GM12891 (cell line): ENCODE data around the gene BANF2.

Experiments
- PAX5 ChIP-seq: IDR thresholded peaks from 2 replicates; pipeline ENCODE4 v1.6.1; 2011; ENCODE audit warnings: low read length, moderate library complexity, mild to moderate bottlenecking; ENCODE audit not compliant: insufficient read depth, severe bottlenecking
- POLR2A ChIP-seq: IDR thresholded peaks from 2 replicates; pipeline ENCODE4 v1.6.1; 2011; ENCODE audit warnings: low read depth, low read length, control low read depth
- POLR2AphosphoS5 ChIP-seq: IDR thresholded peaks from 2 replicates; pipeline ENCODE4 v1.6.1; 2011; ENCODE audit warnings: low read depth, low read length, control low read depth
- POU2F2 ChIP-seq: IDR thresholded peaks from 2 replicates; pipeline ENCODE4 v1.6.1; 2011; ENCODE audit warnings: low read depth, mild to moderate bottlenecking, control low read depth, low read length, moderate library complexity
- SPI1 ChIP-seq: IDR thresholded peaks from 2 replicates; pipeline ENCODE4 v1.6.1; 2011; ENCODE audit warnings: low read depth, low read length, control low read depth
- TAF1 ChIP-seq: IDR thresholded peaks from 2 replicates; pipeline ENCODE4 v1.6.1; 2011; ENCODE audit warnings: low read depth, low read length, control low read depth

DNA sequence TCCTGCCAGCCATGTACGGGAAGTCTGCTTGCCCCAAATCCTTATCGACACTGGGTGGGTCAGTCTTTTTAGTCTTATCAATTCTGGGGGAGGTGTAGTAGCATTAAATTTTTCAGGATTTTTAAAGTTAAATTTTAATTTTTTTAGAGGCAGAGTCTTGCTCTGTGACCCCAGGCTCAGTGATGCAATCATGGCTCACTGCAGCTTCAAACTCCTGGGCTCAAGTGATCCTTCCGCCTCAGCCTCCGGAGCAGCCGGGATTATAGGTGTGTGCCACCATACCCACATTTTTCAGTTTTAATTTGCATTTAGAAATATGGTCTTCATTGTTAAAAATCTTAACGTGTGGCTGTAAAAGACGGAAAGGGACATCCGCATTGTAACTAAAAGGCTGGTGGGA is 51.9 kb downstream of the BANF2 start:
- no peak for TF ChIP-seq PAX5
- no peak for TF ChIP-seq POLR2A
- no peak for TF ChIP-seq TAF1
- no peak for TF ChIP-seq POU2F2
- TF ChIP-seq POLR2AphosphoS5 = no peak
- TF ChIP-seq SPI1 = no peak
